ENCODE data around the gene SMO.

DNA sequence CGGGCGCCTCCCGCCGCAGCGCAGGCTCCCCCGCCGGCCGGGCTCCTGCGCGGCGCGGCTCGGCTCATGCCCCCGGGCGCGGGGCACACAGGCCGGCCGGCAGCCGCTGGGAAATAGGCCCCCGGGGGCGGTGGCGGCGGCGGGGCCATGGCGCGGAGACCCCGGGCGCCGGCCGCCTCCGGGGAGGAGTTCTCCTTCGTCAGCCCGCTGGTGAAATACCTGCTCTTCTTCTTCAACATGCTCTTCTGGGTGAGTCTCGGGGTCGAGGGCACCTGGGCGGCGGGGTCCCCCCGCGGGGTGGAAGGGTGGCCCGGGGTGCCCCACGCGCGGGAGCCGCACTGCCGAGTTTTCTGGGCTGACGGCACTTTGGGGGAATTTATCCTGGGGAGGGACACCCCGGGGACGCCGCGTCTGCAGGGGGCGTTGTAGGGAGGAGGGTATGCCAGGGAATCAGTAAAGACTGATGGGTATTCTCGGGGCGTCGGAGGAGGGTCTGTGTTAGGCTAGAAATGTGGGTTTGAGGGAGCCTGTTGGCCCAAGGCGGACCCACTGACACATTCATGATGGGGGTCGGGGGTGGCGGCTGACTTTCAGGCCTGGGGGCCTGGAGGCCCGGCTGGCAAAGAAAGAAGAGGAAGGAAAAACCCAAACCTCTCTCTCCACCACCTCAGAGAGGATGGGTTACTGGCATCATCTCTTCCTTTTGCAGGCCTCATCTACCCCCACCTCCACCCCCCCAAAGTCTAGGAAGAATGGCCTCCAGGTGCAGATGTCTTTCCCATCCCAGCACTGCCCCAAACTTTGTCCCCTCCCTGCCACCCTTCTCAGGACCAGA is 43.4 kb upstream of the SMO start:
- TF ChIP-seq, protein P1, sequence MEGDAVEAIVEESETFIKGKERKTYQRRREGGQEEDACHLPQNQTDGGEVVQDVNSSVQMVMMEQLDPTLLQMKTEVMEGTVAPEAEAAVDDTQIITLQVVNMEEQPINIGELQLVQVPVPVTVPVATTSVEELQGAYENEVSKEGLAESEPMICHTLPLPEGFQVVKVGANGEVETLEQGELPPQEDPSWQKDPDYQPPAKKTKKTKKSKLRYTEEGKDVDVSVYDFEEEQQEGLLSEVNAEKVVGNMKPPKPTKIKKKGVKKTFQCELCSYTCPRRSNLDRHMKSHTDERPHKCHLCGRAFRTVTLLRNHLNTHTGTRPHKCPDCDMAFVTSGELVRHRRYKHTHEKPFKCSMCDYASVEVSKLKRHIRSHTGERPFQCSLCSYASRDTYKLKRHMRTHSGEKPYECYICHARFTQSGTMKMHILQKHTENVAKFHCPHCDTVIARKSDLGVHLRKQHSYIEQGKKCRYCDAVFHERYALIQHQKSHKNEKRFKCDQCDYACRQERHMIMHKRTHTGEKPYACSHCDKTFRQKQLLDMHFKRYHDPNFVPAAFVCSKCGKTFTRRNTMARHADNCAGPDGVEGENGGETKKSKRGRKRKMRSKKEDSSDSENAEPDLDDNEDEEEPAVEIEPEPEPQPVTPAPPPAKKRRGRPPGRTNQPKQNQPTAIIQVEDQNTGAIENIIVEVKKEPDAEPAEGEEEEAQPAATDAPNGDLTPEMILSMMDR (IDR thresholded peaks at IDR 0.05): peak; percentile 42
- no peak for TF ChIP-seq EZH2phosphoT487 (IDR thresholded peaks at IDR 0.05)
- no peak for TF ChIP-seq EZH2 (IDR thresholded peaks at IDR 0.05)

Data from neural progenitor cell (in vitro differentiated cells).